GM18867 (cell line): Measurements from ENCODE around the gene SELENOO.
A peak's percentile ranks its signal among the peaks of the same experiment; 100 is the strongest.
"Not testable (repeated sequence)": the region's sequence is repeated elsewhere in the genome, so short reads cannot be mapped to it uniquely, and the experiment has no call there.

ENCODE experiments used
- ATAC-seq: cut with Tn5 transposase; IDR thresholded peaks from one replicate; pipeline ENCODE4 v1.9.1; 2021; ENCODE audit warnings: mild to moderate bottlenecking, moderate library complexity; ENCODE audit not compliant: unreplicated experiment

SELENOO gene

GRCh38 chr22:50198624-50199017 lies 2.2 kb upstream of the SELENOO start:
- no peak for ATAC-seq

- no peak for ATAC-seq
Observed at GRCh38 chr22:50199251-50199721, 1.5 kb upstream of the SELENOO start.

GRCh38 chr22:50199829-50200460 lies 866 bp upstream of the SELENOO start:
- ATAC-seq = peak; percentile 4

GRCh38 chr22:50201191-50202129 lies 649 bp downstream of the SELENOO start:
- peak; percentile 25 for ATAC-seq

- ATAC-seq = no peak
Observed at GRCh38 chr22:50202130-50202666, 1.4 kb downstream of the SELENOO start.

- no peak for ATAC-seq
Observed at GRCh38 chr22:50203288-50203687, 2.5 kb downstream of the SELENOO start.

GRCh38 chr22:50204571-50204970 lies 3.8 kb downstream of the SELENOO start:
- no peak for ATAC-seq

- ATAC-seq = not testable (repeated sequence)
Observed at GRCh38 chr22:50204998-50205397, 4.2 kb downstream of the SELENOO start.

- ATAC-seq = no peak
Observed at GRCh38 chr22:50205781-50206569, 5.2 kb downstream of the SELENOO start.

GRCh38 chr22:50206599-50206998 lies 5.8 kb downstream of the SELENOO start:
- no peak for ATAC-seq

GRCh38 chr22:50207383-50208140 lies 6.8 kb downstream of the SELENOO start:
- ATAC-seq = no peak

- ATAC-seq = no peak
Observed at GRCh38 chr22:50208430-50208938, 7.7 kb downstream of the SELENOO start.

GRCh38 chr22:50208939-50209892 lies 8.4 kb downstream of the SELENOO start:
- ATAC-seq = no peak

GRCh38 chr22:50209893-50210292 lies 9.1 kb downstream of the SELENOO start:
- no peak for ATAC-seq

- ATAC-seq = no peak
Observed at GRCh38 chr22:50210378-50211139, 9.7 kb downstream of the SELENOO start.

GRCh38 chr22:50211147-50211546 lies 10.3 kb downstream of the SELENOO start:
- no peak for ATAC-seq

GRCh38 chr22:50213263-50213662 lies 12.5 kb downstream of the SELENOO start:
- no peak for ATAC-seq
